VCaP (cell line): ENCODE results near the gene GATAD2A.

Source experiments
- H3K27ac ChIP-seq: fragments of 450-650 bp; 2 replicates; pipeline ENCODE4 v1.5.1; 2017
- TF ChIP-seq, protein P1 (sequence below): fragments of 450-650 bp; conservative IDR thresholded peaks from 2 replicates; pipeline ENCODE4 v1.5.1; 2017; ENCODE audit warnings: mild to moderate bottlenecking, moderate library complexity

The GATAD2A gene

DNA sequence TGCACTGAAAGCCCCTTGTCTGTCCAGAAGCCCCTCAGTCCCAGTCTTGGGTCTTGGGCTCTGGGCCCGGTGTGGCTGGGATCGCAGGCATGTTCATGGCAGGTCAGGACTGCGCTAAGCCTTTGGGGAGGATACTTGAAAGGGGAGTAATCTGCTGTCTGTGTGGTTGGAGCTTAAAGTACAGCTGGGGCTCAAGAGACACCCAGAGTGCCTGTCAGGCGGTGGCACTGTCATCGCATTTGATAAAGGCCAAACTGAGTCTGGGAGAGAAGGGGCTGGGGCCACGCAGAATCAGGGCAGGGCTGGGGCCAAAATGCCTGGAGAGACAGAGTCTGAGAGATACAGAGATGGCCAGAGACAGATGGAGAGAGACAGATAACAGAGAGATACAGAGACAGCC, 128.4 kb downstream of the GATAD2A start:
- no peak overlapping the region for H3K27ac ChIP-seq
- TF ChIP-seq, protein P1, sequence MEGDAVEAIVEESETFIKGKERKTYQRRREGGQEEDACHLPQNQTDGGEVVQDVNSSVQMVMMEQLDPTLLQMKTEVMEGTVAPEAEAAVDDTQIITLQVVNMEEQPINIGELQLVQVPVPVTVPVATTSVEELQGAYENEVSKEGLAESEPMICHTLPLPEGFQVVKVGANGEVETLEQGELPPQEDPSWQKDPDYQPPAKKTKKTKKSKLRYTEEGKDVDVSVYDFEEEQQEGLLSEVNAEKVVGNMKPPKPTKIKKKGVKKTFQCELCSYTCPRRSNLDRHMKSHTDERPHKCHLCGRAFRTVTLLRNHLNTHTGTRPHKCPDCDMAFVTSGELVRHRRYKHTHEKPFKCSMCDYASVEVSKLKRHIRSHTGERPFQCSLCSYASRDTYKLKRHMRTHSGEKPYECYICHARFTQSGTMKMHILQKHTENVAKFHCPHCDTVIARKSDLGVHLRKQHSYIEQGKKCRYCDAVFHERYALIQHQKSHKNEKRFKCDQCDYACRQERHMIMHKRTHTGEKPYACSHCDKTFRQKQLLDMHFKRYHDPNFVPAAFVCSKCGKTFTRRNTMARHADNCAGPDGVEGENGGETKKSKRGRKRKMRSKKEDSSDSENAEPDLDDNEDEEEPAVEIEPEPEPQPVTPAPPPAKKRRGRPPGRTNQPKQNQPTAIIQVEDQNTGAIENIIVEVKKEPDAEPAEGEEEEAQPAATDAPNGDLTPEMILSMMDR = no peak

DNA sequence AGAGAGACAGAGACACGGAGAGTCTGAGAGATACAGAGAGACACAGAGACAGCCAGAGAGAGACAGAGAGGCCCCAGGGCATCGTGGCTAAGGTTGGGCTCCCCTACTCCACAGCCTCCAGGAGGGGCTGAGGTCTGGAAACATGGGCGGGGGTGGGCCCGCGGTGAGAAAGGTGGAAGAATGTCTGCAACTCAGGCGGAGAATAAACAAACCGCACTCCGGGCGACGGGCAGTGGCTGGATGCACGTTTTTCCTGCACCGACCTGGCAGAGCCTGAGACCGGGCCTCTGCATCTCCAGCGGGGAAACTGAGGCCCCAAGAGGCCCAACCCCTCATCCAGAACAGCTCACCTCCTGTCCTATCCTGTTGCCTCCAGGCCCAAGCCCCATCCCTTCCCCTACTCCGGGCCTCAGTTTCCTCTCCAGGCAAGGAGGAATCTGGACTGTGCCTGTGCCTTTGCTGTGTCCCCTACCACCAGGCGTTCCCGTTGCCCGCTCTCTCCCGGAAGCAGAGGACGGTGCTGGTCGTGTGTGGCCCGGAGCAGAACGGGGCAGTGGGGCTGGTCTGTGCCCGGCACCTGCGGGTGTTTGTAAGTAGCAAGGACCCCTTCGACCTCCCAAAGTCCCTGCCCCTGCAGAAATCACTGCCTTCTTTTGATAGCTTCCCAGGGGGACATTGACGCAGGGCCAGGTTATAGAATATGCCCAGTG, 129.2 kb downstream of the GATAD2A start:
- TF ChIP-seq, protein P1 = no peak
- H3K27ac ChIP-seq = no peak overlapping the region

DNA sequence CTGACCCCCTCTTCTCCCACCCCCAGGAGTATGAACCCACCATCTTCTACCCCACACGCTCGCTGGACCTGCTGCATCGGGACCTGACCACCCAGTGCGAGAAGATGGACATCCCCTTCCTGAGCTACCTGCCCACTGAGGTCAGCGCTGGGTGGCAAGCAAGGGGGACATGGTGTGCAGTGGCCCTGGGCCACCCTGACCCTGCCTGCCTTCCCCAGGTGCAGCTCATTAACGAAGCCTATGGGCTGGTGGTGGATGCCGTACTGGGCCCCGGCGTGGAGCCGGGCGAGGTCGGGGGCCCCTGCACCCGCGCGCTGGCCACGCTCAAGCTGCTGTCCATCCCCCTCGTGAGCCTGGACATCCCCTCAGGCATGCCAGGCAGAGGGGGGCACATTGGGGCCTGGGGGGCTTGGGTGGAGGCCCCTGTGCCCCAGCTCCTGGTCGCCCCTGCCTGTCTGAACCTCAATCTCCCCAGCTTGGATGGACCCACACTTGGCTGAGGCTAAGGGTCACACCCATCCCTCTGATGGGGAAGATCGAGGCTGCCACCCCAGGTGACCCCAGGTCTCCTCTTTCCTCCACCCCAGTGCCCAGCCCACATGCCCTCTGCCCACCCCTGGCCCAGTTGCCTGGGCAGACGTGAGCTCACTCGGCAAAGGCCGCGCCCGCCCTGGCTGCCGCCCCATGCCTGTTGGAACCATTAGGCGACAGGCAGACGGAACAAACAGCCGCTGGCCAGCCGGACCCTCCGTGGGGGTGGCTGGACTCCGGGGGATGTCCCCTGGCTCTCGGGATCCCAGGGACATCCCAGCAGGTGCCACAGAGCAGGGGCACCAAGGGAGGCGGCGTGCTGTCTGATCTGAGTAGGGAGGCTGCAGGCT, 130.1 kb downstream of the GATAD2A start:
- TF ChIP-seq, protein P1 = no peak
- H3K27ac ChIP-seq = no peak overlapping the region

DNA sequence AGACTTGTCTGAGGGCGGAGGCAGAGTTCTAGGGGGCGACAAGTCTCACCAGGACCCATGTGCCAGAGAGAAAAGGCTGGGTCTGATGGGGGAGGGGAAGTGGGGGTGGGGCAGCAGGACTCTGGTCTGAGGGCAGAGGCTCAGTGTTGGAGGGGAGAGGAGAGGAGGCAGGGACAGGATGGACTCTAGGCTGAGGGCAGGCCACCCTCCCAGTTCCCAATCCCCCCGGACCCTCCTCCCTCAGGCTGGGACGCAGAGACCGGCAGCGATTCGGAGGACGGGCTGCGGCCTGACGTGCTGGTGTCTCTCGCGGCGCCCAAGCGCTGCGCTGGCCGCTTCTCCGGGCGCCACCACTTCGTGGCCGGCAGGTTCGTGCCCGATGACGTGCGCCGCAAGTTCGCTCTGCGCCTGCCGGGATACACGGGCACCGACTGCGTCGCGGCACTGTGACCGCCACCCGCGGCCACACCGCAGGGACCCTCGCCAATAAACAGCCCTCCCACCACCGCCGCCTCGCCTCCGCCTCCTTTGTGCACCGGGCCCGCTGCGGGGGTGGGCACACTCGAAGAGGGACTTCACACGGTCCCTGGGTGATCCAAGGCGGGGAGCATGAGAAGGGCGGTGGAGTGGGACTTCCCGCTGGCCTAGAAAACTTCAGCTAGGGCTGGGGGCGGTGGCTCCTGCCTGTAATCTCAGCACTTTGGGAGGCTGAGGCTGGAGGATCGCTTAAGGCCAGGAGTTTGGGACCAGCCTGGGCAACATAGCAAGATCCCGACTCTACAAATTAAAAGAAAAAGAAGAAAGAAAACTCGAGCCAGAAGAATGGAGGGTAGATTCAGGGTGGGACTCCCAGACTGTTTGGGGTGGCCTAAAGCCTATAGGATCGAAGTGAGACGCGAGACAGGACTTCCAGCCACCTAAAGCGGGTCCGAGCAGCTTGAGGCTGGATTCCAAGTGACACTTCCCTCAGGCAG, 131.9 kb downstream of the GATAD2A start:
- H3K27ac ChIP-seq = no peak overlapping the region
- TF ChIP-seq, protein P1 = no peak

DNA sequence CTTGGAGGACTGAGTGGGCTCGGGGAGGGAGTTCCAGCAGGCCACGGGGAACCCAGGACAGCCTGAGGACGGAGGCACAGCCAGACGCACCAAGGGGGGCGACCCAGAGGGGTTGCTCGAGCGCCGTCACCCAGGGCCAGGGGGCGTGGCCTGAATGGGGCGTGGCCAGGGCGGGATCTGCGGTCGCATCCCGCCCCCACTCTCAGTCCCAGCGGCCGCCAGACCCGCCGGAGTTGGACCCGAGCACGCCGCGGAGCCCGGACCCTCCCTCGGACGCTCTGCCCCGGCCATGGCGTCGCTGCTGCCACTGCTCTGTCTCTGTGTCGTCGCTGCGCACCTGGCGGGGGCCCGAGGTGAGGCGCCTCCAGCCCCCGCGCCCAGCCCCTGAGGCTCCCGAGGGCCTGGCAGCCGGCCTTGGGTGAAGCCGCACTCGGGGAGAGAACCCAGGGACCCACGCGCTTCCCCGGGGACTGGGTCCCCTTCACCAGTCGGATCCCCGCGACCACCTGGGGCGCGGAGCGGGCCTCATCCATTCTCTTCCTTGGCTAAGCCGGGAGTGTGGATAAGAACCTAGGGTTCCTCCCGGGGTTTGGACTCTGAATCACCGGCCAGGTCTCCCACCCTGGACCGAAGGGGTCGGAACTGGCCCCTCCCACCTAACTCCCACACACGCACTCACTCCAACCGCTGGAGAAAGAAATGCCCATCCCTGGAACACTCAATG, 132.7 kb downstream of the GATAD2A start, which contains the start of gene CILP2:
TSS of gene CILP2 (plus strand) at position 205 of the 724 bp plus-strand sequence. CDS start at position 290, 85 bp downstream.
- no peak within 1 kb of the TSS for H3K27ac ChIP-seq
- TF ChIP-seq, protein P1 = no peak

DNA sequence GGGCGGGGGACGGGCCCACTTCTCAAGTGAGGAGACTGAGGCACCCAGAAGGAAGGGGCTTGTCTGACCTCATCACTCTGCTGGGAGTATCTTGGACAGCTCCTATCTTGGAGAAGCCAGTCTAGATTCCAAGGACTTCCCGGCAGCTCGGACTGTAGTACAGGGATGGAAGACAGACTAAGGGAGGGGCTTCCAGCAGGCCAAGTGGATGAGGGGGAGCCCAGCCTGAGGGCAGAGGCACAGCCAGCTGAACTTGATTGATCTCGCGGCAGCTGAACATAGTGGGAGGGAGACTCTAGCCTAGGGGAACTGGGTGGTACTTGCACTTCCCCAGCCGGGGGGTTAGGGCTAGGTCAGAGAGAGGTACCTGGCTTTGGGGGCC, 133.3 kb downstream of the GATAD2A start:
- TF ChIP-seq, protein P1 = no peak
- no peak overlapping the region for H3K27ac ChIP-seq
